Measurements from ENCODE around the gene LRIG3.

DNA sequence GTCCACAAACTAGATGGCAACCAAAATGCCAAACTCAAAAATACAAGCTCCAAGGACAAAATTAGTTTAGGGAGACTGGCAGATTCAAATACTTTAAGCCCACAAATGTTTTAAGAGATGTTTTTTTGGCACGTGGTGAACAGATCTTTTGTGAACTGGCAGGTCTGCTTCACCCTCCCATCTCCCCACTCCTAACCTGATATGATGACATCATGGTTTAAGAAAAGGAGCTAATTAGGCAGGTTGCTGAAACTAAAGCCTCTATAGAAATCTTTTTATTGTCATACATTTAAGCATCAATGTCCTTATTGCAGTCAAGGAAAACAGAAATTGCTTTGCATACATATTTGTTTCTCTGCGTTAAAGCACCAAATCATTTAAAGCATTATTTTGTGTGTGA, 5.8 kb downstream of the LRIG3 start:
- TF ChIP-seq POLR2A (IDR thresholded peaks at IDR 0.05): no peak
- TF ChIP-seq, protein P1, sequence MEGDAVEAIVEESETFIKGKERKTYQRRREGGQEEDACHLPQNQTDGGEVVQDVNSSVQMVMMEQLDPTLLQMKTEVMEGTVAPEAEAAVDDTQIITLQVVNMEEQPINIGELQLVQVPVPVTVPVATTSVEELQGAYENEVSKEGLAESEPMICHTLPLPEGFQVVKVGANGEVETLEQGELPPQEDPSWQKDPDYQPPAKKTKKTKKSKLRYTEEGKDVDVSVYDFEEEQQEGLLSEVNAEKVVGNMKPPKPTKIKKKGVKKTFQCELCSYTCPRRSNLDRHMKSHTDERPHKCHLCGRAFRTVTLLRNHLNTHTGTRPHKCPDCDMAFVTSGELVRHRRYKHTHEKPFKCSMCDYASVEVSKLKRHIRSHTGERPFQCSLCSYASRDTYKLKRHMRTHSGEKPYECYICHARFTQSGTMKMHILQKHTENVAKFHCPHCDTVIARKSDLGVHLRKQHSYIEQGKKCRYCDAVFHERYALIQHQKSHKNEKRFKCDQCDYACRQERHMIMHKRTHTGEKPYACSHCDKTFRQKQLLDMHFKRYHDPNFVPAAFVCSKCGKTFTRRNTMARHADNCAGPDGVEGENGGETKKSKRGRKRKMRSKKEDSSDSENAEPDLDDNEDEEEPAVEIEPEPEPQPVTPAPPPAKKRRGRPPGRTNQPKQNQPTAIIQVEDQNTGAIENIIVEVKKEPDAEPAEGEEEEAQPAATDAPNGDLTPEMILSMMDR (IDR thresholded peaks at IDR 0.05): no peak

Measured in adrenal gland (tissue), 5 donors.